ENCODE data around the gene MSL3B.

The MSL3B gene

GRCh38 chr2:233845301-233846060 is 22.7 kb downstream of the MSL3B start:
- TF ChIP-seq CTCF (IDR thresholded peaks at IDR 0.05) (no peak), POLR2A (IDR thresholded peaks at IDR 0.05) (no peak)
- no peaks in the 10 kb centered on the region for H3K36me3 ChIP-seq
- intact Hi-C loops (cut with DNase I) = no loop called here
- no peaks in the 10 kb centered on the region for H3K27me3 ChIP-seq
- no peak overlapping the region for H3K27ac ChIP-seq
- no peak for ATAC-seq
- DNase-seq = no peak
- no peaks in the 10 kb centered on the region for H3K4me1 ChIP-seq
- 83% methylated on average over 1 of the region's 1 CpG for WGBS (ENCODE audit: insufficient coverage, low coverage, low lambda C conversion rate, missing lambda C conversion rate)
- H3K9me3 ChIP-seq = no peaks in the 10 kb centered on the region
- no peak overlapping the region for H3K4me3 ChIP-seq

- no peak overlapping the region for H3K27ac ChIP-seq
- 80% methylated on average over 1 of the region's 3 CpGs for WGBS (ENCODE audit: insufficient coverage, low coverage, low lambda C conversion rate, missing lambda C conversion rate)
- H3K9me3 ChIP-seq = no peaks in the 10 kb centered on the region
- no peaks in the 10 kb centered on the region for H3K27me3 ChIP-seq
- no peak for ATAC-seq
- no peak overlapping the region for H3K4me3 ChIP-seq
- no peaks in the 10 kb centered on the region for H3K4me1 ChIP-seq
- intact Hi-C loops (cut with DNase I) = no loop called here
- H3K36me3 ChIP-seq = no peaks in the 10 kb centered on the region
- DNase-seq = no peak
- TF ChIP-seq POLR2A (IDR thresholded peaks at IDR 0.05) (no peak), CTCF (IDR thresholded peaks at IDR 0.05) (no peak)
Measured at GRCh38 chr2:233844836-233845235, 23.4 kb downstream of the MSL3B start.

- Histone ChIP-seq H3K27me3 (no peaks in the 10 kb centered on the region), H3K9me3 (no peaks in the 10 kb centered on the region), H3K36me3 (no peaks in the 10 kb centered on the region), H3K4me1 (no peaks in the 10 kb centered on the region), H3K4me3 (no peak overlapping the region), H3K27ac (no peak overlapping the region)
- intact Hi-C loops (cut with DNase I) = no loop called here
- no peak for ATAC-seq
- WGBS (ENCODE audit: insufficient coverage, low coverage, low lambda C conversion rate, missing lambda C conversion rate) = 88% methylated on average over 13 of the region's 19 CpGs
- TF ChIP-seq POLR2A (IDR thresholded peaks at IDR 0.05) (no peak), CTCF (IDR thresholded peaks at IDR 0.05) (no peak)
- DNase-seq = no peak
Measured at GRCh38 chr2:233844064-233844807, 23.9 kb downstream of the MSL3B start.

GRCh38 chr2:233841183-233841582 is 27.0 kb downstream of the MSL3B start:
- 88% methylated on average over 5 of the region's 11 CpGs for WGBS (ENCODE audit: insufficient coverage, low coverage, low lambda C conversion rate, missing lambda C conversion rate)
- no peak overlapping the region for H3K4me3 ChIP-seq

More at GRCh38 chr2:233841183-233841582, 27.0 kb downstream of the MSL3B start:
- Histone ChIP-seq H3K36me3 (no peaks in the 10 kb centered on the region), H3K4me1 (no peaks in the 10 kb centered on the region), H3K27ac (no peak overlapping the region), H3K27me3 (no peaks in the 10 kb centered on the region), H3K9me3 (no peaks in the 10 kb centered on the region)
- TF ChIP-seq CTCF (IDR thresholded peaks at IDR 0.05) (no peak), POLR2A (IDR thresholded peaks at IDR 0.05) (no peak)
- no peak for ATAC-seq
- intact Hi-C loops (cut with DNase I) = no loop called here
- no peak for DNase-seq

Data from right lobe of liver (tissue), 6 donors.